HCT116 (cell line): ENCODE measurements around the gene TAX1BP1. TPM values are rescaled to one million over a fixed set of nuclear protein-coding genes. Genes with fewer than 3 reads are reported as not detected.
A peak's percentile ranks its signal among the peaks of the same experiment; 100 is the strongest.

Source experiments
- ATAC-seq: fragments of 200-7000 bp; cut with Tn5 transposase; 2 replicates; pipeline ENCODE4 v1.9.1; 2020; ENCODE audit warnings: mild to moderate bottlenecking, moderate library complexity
- BruUV-seq: library from RNA; stranded (reverse); fragments of 400-500 nt; replicated peaks from 2 replicates; lab custom pipeline; 2021; lab: Mats Ljungman, UMichigan
- CTCF ChIA-PET: fragments of 300-600 bp; sonication (Branson Sonifier 250); formaldehyde crosslinking; loops from one replicate; lab custom pipeline; 2021; ENCODE audit warnings: antibody characterized with exemption; lab: Charles Lee
- POLR2A ChIA-PET: fragments of 300-600, 350-600 bp; sonication (Branson Sonifier 250); formaldehyde crosslinking; loops from one replicate; lab custom pipeline; 2021; ENCODE audit warnings: antibody characterized with exemption; lab: Charles Lee
- RAD21 ChIA-PET, 2 experiments: fragments of 300-600 bp; sonication (Branson Sonifier 250); formaldehyde crosslinking; loops; one replicate each; lab custom pipeline; 2023; ENCODE audit warnings: low total read pairs in 2 of 2; ENCODE audit not compliant: uncharacterized antibody in 2 of 2, unreplicated experiment in 2 of 2, low non-redundant PET in 1 of 2; lab: Charles Lee
- DNase-seq: peaks from one replicate; pipeline ENCODE4 v3.0.0-alpha.2; 2010; ENCODE audit warnings: low read depth, low spot score
- H2AFZ ChIP-seq: fragments of 200-600 bp; shearing (Covaris generic), sonication (generic); 2 replicates; pipeline ENCODE4 v1.6.1; 2017; ENCODE audit warnings: low read depth, mixed run types, mixed read lengths, antibody characterized with exemption, low read length; ENCODE audit not compliant: poor library complexity, severe bottlenecking
- H3K27ac ChIP-seq: 2 replicates; pipeline ENCODE4 v1.5.1; 2012; ENCODE audit warnings: low read depth, low read length
- H3K27me3 ChIP-seq: fragments of 200-600 bp; sonication (generic); 2 replicates; pipeline ENCODE4 v1.6.1; 2016; ENCODE audit warnings: mixed run types, low read length, mixed read lengths; ENCODE audit not compliant: insufficient read depth
- H3K36me3 ChIP-seq, 2 experiments: fragments of 200-500 bp in 1 of 2; fragments of 200-600 bp in 1 of 2; sonication (Bioruptor generic) in 1 of 2; sonication (generic) in 1 of 2; 2 replicates each; pipeline versions ENCODE4 v1.5.1 to v1.6.1; 2014 to 2016; ENCODE audit warnings: low read length in 2 of 2, inconsistent platforms in 1 of 2, mixed read lengths in 1 of 2, mixed run types in 1 of 2; ENCODE audit not compliant: insufficient read depth in 2 of 2, control insufficient read depth in 1 of 2
- H3K4me1 ChIP-seq, 2 experiments: fragments of 200-600 bp in 1 of 2; sonication (generic) in 1 of 2; 2 replicates each; pipeline versions ENCODE4 v1.5.1 to v1.6.1; 2012 to 2017; ENCODE audit warnings: low read length in 2 of 2, inconsistent platforms in 1 of 2, mild to moderate bottlenecking in 1 of 2, mixed read lengths in 1 of 2, mixed run types in 1 of 2, moderate library complexity in 1 of 2; ENCODE audit not compliant: insufficient read depth in 2 of 2, control insufficient read depth in 1 of 2
- H3K4me2 ChIP-seq: fragments of 200-600 bp; sonication (generic); 2 replicates; pipeline ENCODE4 v1.6.1; 2017; ENCODE audit warnings: mixed run types, low read length, mixed read lengths
- H3K4me3 ChIP-seq, 2 experiments: fragments of 200-600 bp in 1 of 2; sonication (generic) in 1 of 2; replicated peaks in 1 of 2; 2 replicates each; pipeline ENCODE4 v1.5.1; 2011 to 2016; ENCODE audit warnings: low read length in 2 of 2, control low read depth in 1 of 2, low read depth in 1 of 2, mild to moderate bottlenecking in 1 of 2, mixed read lengths in 1 of 2, mixed run types in 1 of 2
- H3K79me2 ChIP-seq: fragments of 200-600 bp; sonication (generic); 2 replicates; pipeline ENCODE4 v1.6.1; 2017; ENCODE audit warnings: mild to moderate bottlenecking, mixed run types, low read length, moderate library complexity, mixed read lengths; ENCODE audit not compliant: insufficient read depth
- H3K9ac ChIP-seq: fragments of 200-600 bp; sonication (generic); 2 replicates; pipeline ENCODE4 v1.6.1; 2016; ENCODE audit warnings: low read length, mixed read lengths
- H3K9me2 ChIP-seq: fragments of 200-600 bp; sonication (generic), shearing (Covaris generic); 2 replicates; pipeline ENCODE4 v1.6.1; 2017; ENCODE audit warnings: mixed run types, mild to moderate bottlenecking, moderate library complexity; ENCODE audit not compliant: insufficient read depth
- H3K9me3 ChIP-seq, 2 experiments: fragments of 200-500 bp in 1 of 2; fragments of 200-600 bp in 1 of 2; sonication (Bioruptor generic) in 1 of 2; sonication (generic) in 1 of 2; 2 replicates each; pipeline ENCODE4 v1.6.1; 2014 to 2017; ENCODE audit warnings: low read length in 2 of 2, mixed read lengths in 2 of 2, inconsistent platforms in 1 of 2, low read depth in 1 of 2, mild to moderate bottlenecking in 1 of 2, mixed run types in 1 of 2, moderate library complexity in 1 of 2; ENCODE audit not compliant: control insufficient read depth in 1 of 2, insufficient read depth in 1 of 2
- H4K20me1 ChIP-seq: fragments of 200-600 bp; sonication (generic), shearing (Covaris generic); 2 replicates; pipeline ENCODE4 v1.6.1; 2017; ENCODE audit warnings: mixed run types, mild to moderate bottlenecking, moderate library complexity; ENCODE audit not compliant: insufficient read depth
- RAD21 ChIP-seq: IDR thresholded peaks from 2 replicates; pipeline ENCODE4 v1.6.1; 2012; ENCODE audit warnings: low read depth, mild to moderate bottlenecking
- intact Hi-C: fragments of 100-400 bp; cut with micrococcal nuclease; formaldehyde crosslinking; loops from 2 replicates; pipeline ENCODE4 v1.10.0; 2022
- total RNA-seq: library from RNA; stranded (reverse); gene quantifications from one replicate; pipeline ENCODE4 v1.2.1, GENCODE V29; 2021; ENCODE audit not compliant: unreplicated experiment
- TF ChIP-seq, protein P1 (sequence below), 3 experiments: fragments of 200-600 bp in 1 of 3; sonication (generic) in 1 of 3; IDR thresholded peaks in 2 of 3; conservative IDR thresholded peaks in 1 of 3; 2 replicates each; pipeline ENCODE4 v1.5.1; 2012 to 2017; ENCODE audit warnings: low read depth in 2 of 3, low read length in 2 of 3, antibody characterized with exemption in 1 of 3, borderline replicate concordance in 1 of 3, control low read depth in 1 of 3, mild to moderate bottlenecking in 1 of 3, mixed read lengths in 1 of 3, mixed run types in 1 of 3, moderate library complexity in 1 of 3; ENCODE audit not compliant: insufficient read depth in 1 of 3
- TF ChIP-seq, protein P2 (sequence below): IDR thresholded peaks from 2 replicates; pipeline ENCODE4 v1.6.1; 2012
- TF ChIP-seq, protein P3 (sequence below): IDR thresholded peaks from 2 replicates; pipeline ENCODE4 v1.6.1; 2011; ENCODE audit warnings: mild to moderate bottlenecking, low read length, moderate library complexity; ENCODE audit not compliant: insufficient replicate concordance; ENCODE audit errors: extremely low read depth

Gene TAX1BP1
- total RNA-seq, 1 experiment from 2014 or later, result 68.1 TPM

DNA sequence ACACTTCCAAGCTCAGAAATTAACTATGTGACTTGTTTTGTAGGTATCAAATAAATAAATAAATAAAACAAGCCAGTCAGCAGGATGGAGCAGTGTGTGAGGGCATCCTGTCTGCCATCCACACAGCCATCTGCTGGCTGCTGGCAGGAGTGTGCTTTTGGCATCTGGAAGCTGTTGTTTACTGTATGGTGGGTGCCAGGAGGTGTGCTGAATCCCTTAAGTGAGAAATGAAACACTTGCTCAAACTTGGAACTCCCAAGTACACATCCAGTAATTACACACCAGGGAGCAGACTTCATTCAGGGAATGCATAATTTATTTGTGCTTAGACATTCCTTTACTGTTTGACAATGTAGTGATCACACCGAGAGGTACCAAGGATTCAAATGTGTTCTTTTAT is 16.9 kb upstream of the TAX1BP1 start:
- H3K4me3 ChIP-seq, result no peak overlapping the region
- DNase-seq, result no peak
- POLR2A ChIA-PET, result no interaction called here
- TF ChIP-seq, protein P1, sequence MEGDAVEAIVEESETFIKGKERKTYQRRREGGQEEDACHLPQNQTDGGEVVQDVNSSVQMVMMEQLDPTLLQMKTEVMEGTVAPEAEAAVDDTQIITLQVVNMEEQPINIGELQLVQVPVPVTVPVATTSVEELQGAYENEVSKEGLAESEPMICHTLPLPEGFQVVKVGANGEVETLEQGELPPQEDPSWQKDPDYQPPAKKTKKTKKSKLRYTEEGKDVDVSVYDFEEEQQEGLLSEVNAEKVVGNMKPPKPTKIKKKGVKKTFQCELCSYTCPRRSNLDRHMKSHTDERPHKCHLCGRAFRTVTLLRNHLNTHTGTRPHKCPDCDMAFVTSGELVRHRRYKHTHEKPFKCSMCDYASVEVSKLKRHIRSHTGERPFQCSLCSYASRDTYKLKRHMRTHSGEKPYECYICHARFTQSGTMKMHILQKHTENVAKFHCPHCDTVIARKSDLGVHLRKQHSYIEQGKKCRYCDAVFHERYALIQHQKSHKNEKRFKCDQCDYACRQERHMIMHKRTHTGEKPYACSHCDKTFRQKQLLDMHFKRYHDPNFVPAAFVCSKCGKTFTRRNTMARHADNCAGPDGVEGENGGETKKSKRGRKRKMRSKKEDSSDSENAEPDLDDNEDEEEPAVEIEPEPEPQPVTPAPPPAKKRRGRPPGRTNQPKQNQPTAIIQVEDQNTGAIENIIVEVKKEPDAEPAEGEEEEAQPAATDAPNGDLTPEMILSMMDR (IDR thresholded peaks at IDR 0.05 in 2 of 3, conservative IDR thresholded peaks at IDR 0.05 in 1 of 3; ENCODE audit: borderline replicate concordance in 1 of 3, insufficient read depth in 1 of 3, low read depth in 2 of 3, low read length in 2 of 3), result peak; percentile 17 to 45 (median 44); a peak in 5 of 6 replicates
- TF ChIP-seq, protein P2, sequence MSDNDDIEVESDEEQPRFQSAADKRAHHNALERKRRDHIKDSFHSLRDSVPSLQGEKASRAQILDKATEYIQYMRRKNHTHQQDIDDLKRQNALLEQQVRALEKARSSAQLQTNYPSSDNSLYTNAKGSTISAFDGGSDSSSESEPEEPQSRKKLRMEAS, result no peak
- TF ChIP-seq RAD21, result peak; percentile 42
- TF ChIP-seq, protein P3, sequence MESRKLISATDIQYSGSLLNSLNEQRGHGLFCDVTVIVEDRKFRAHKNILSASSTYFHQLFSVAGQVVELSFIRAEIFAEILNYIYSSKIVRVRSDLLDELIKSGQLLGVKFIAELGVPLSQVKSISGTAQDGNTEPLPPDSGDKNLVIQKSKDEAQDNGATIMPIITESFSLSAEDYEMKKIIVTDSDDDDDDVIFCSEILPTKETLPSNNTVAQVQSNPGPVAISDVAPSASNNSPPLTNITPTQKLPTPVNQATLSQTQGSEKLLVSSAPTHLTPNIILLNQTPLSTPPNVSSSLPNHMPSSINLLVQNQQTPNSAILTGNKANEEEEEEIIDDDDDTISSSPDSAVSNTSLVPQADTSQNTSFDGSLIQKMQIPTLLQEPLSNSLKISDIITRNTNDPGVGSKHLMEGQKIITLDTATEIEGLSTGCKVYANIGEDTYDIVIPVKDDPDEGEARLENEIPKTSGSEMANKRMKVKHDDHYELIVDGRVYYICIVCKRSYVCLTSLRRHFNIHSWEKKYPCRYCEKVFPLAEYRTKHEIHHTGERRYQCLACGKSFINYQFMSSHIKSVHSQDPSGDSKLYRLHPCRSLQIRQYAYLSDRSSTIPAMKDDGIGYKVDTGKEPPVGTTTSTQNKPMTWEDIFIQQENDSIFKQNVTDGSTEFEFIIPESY, result no peak
- TF ChIP-seq, all 23 proteins: peak for 2
- Histone ChIP-seq H3K4me1 (no peaks in the 10 kb centered on the region), H3K27ac (no peak overlapping the region), H4K20me1 (no peaks in the 10 kb centered on the region), H3K79me2 (no peaks in the 10 kb centered on the region), H3K9me3 (no peaks in the 10 kb centered on the region), H3K36me3 (no peaks in the 10 kb centered on the region), H3K9ac (no peak overlapping the region), H3K27me3 (no peaks in the 10 kb centered on the region), H3K4me2 (no peak overlapping the region), H3K9me2 (no peaks in the 10 kb centered on the region), H2AFZ (no peak overlapping the region)
- intact Hi-C loops, result no loop called here
- RAD21 ChIA-PET, result no interaction called here
- peak; percentile 95 for ATAC-seq
- CTCF ChIA-PET, result no interaction called here
- no TSS peak for BruUV-seq
